Astrocyte of the hippocampus (primary cell): ENCODE measurements around the gene RBBP7.
A peak's percentile ranks its signal among the peaks of the same experiment; 100 is the strongest.

Experiments
- DNase-seq: peaks from one replicate; pipeline ENCODE4 v3.0.0; 2011; ENCODE audit warnings: low read depth, low spot score

Gene RBBP7

GRCh38 chrX:16870095-16870861 is at the start of gene RBBP7:
Gene RBBP7, minus strand, starts transcription at chrX:16870362. Its CDS starts 309 bp downstream, at chrX:16870053.
- DNase-seq = peak; percentile 98

- DNase-seq = no peak
These were observed 48.8 kb upstream of the RBBP7 start for GRCh38 chrX:16918979-16919378.

GRCh38 chrX:16917120-16917519 is 47.0 kb upstream of the RBBP7 start:
- DNase-seq = no peak

DNA sequence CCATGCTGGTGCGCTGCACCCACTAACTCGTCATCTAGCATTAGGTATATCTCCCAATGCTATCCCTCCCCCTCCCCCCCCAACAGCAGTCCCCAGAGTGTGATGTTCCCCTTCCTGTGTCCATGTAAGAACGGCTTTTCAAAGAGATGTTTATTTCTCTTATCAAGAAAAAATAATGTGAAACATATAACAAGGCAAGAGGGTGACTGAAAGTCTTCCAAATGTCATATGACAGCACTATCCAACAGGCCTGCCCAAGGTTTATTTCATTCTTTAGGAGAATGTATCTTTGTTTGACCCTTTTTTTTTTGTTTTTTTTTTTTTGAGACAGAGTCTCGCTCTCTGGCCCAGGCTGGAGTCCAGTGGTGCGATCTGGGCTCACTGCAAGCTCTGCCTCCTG is 46.4 kb upstream of the RBBP7 start:
- no peak for DNase-seq

DNA sequence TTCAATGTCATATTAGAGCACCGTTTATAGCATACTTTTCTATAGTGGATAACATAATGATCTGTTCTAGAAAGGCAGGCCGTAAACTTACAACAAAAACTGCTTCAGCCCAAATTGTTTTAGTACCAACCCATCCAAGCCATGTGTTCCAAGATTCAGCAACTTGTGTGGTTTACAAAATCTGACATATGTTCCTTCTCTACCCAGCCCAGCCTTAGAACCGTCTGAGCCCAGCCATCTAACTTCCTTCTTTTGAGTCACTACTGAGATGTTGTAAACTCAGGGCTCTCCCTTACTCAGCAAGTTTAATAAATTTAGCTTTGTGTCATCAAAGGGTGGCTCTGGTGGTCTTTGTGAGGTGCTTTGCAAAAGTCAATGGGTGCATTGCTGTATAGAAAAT is 43.9 kb upstream of the RBBP7 start:
- no peak for DNase-seq

DNA sequence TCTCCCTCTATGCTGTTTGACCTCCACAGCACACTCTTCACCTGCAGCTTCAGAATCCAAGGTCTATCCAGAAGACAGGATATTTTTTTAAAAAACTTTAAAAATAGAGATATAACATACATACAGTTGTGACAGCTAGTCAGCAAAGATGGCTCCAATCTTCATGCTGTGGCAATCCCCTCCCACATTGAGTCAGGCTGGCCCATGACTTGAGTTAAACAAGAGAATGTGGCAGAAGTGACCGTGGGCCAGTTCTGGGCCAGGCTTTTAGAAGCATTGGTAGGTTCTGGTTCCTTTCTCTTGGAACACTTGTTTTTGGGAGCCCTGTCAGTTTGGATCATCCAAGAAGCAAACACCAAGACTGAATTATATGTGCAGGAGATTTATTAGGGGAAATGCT is 40.2 kb upstream of the RBBP7 start:
- DNase-seq = no peak

GRCh38 chrX:16903274-16904022 is 33.3 kb upstream of the RBBP7 start:
- DNase-seq = no peak

- no peak for DNase-seq
These were observed 27.3 kb upstream of the RBBP7 start for GRCh38 chrX:16897445-16897844.

DNA sequence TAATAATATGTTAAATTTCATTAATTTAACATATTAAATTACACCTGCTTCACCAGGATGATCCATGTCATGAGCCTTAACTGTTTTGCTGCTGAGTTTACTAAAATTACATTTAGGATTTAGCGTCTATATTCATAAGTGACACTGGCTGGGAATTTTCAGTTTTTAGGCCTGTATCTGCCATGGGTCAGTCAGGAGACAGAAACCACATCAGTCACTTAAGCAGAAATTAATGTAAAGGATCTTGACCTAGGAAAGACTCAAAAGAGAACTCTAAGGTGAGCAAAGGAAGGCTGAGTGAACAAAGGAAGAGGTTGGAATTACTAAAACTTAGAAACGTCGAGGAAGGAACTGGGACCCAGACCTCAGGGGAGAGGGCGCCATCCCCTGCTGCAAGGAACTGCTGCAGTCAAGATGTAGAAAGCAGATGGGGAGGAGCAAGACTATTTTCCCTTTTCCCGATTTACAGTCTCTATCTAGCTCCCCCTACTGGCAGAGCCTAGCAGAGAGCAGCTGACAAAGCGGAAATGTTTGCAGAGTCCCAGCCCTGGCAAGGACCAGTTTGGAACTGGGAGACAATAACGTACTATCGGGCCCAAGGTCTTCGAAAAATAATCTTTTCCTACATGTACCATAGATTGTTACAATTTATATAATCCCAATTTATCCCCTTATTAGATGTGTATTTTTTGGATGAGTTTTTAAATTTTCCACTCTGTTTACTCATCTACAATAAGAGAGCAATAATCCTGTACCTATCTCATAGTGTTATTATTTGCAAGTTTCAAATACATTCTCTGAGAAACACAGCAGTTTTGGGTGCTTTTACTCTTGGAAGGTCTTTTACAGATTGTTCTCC is 22.6 kb upstream of the RBBP7 start:
- peak; percentile 83 for DNase-seq

GRCh38 chrX:16885628-16886027 is 15.5 kb upstream of the RBBP7 start:
- DNase-seq = no peak

DNA sequence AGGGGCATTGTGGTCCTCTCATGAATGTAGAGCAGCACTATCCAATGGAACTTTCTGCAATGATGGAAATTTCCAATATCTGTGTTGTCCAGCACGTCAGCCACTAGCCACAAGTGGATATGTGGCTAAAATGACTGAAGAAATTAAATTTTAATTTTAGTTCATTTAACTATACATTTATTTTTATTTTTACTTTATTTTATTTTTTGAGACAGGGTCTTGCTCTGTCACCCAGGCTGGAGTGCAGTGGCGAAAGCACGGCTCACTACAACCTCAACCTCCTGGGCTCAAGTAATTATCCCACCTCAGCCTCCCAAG is 13.3 kb upstream of the RBBP7 start:
- DNase-seq = no peak

DNA sequence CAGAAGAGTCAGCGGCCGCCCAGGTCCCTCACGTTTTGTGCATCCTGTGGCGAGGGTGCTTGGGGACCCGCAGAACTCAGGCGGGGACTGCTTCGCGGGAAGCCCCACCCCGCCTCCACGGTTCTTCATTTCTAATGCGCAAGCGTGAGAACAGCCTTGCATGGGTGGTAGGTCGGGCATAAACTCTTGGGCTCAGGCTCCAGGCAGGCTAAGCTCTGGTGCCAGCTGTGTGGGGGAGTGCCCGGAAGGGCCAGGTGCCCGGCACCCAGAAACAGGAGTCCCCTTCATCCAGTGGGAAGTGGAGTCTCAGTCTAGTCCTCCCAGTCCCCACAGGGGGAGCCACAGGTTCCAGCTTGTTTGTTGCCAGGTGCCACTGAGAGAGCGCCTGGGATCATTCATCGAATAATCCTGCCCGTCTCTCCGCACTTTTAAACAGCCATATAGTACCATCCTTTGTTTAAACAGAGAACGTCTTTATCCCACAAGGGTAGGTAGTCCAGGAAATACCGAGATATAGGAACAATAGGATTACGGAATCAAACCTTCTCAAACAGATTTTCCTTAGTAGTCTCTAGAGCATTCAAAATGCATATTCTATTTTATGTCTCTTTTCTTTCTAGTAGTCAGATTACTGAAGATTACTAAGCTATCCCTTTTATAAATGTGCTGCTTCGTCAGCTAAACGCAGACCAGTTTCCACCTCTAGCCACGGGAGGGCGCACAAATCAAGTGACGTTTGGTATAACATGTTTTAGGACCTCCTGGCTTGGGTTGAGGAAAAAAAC is 12.7 kb upstream of the RBBP7 start:
- DNase-seq = peak; percentile 81

GRCh38 chrX:16882169-16882568 is 12.0 kb upstream of the RBBP7 start:
- peak; percentile 29 for DNase-seq

- no peak for DNase-seq
These were observed 6.5 kb upstream of the RBBP7 start for GRCh38 chrX:16876696-16877095.

DNA sequence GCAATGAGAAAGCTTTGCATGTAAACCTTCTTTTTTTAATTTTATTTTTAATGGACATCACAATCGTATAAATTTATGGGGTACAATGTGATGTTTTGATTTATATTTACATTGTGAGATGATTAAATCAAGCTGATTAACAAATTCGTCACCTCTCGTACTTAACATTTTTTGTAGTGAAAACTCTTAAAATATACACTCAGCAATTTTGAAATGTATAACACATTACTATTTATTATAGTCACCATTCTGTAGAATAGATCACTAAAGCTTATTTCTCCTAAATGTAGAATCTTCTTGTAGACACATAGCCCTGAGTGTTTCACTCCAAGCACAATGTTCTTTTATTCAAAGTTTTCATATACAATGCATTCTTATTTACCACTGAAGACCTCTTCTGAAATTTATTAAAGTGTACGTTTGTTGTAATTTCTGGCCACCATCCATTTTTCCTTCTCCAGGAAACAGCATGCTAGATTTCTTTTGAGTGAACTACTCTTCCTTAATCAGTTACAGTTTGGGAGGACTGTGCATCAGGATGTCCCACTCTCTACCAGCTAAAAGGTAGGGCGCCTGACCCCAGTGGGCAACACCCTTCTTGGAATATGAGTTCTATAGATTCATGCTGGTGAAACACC is 4.4 kb upstream of the RBBP7 start:
- no peak for DNase-seq

DNA sequence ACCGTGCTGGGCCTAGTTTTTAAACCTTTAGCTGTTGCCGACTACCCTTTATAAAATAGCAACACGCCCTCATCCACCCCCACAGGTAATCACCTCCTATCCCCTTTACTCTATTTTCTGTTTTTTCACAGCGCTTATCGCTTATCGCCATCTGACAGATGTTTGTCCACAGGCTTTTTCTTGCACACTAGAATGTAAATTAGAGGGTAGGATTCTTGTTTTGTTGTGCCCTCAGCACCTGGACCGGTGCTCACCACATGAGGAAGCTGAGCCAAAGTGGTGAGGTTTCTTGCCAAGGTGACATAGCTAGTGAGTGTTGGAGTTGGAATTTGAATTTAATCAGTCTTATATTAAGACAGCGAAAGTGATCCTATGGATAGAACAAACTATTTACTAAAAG is 2.9 kb upstream of the RBBP7 start:
- peak; percentile 14 for DNase-seq

DNA sequence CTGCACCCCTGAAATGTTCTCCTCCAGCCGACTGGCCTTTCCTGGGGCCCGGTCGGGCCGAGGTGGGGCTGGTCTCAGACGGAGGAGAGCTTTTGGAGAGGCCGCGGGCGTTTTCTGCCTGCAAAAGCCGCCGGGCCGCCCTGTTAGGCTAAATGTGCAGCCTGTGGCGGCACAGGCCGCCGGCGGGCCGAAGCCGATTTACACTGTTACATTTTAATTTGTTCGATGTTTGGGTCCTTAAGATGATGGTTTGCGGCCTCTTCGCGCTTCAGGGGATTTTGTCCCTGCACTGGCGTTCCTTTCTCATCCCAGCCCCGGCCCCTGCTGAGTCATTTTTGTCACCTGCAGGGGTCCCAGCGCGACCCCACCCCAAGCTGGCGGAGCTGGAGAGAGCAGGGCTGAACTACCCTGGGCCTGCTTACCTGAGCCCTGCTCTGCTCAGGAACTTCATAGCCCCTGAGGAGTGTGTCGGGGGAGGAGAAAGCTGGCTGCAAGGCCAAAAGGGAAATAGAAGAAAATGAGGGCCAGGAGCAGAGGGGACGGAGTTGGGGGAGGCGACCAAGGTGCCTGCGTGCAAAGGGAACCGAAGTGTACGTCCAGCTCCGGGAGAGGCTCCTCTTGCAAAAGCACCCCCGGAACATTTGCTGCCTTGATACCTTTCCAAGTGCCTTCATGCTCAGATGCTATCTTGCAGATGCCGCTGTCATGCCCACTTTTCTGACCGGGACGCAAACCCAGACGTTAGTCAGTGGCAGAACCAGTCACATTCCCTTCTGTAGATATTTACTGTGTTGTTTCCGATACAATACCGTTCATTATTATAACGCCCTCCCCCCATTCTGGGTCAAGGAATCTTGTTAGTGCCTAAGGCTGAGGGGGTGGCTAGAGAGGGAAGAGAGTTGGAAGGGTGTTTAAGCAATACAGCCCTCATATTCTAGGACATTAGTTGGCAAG is 977 bp upstream of the RBBP7 start:
- no peak for DNase-seq

DNA sequence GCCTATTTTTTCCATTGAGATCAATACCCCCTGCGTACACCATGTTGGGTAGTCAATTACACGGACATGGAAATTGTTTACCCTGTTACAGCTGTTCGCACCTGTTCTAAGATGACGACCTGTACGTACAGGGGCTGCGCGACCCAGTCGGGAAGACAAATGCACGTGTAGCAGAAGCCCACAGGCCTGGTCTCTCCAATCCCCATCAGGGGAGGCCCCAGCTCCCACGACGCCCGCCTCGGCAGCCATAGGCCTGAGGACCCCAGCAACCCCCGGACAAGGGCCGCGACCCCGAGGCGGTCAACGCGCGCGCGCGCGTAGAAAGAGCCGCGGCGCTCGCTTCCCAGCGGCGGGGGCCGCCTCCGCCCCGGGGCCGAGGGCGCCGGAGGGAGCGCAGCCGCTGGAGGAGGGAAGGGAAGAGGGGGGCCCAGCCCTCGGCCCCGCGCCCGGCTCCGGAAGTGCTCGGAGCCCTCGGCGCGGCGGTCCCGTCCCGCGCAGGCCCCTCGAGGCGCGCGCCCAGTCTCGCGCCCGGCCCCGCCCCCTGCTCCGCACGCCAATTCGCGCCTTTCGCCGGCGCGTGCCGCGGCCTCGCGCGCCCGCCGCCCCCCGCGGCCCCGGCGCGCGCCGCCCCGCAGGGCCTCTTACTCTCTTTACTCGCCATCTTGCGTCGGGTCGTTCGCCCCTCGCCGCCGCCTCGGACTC is 618 bp downstream of the RBBP7 start:
- DNase-seq = peak; percentile 61

GRCh38 chrX:16868920-16869319 is 1.2 kb downstream of the RBBP7 start:
- no peak for DNase-seq
